ENCODE data around the gene ERMARD.
"Not testable (repeated sequence)": the region's sequence is repeated elsewhere in the genome, so short reads cannot be mapped to it uniquely, and the experiment has no call there.

The ERMARD gene

GRCh38 chr6:169738204-169738975 lies 13.0 kb upstream of the ERMARD start:
- DNase-seq, result peak; percentile 73 to 91

DNA sequence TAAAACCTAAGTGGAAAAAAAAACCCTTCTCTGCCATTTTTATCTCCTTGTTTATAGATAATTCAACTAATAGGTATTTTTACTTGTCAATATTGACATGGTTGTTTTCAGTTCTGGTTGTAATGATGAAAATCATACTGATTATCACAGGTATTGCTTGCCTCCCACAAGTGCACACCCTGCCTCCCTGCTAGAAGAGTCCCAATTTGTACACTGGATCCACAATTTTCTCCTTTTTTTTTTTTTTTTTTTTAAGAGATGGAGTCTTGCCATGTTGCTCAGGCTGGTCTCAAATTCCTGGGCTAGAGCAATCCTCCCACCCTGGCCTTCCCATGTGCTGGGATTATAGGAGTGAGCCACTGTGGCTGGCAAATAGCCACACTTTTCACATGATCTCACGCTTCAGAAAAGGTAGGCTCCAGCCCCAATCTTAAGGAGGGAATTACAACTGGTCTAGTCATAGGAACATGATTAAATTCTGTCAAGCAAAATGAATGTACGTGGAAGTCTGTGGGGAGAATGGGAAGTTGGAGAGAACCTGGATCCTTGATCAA lies 12.4 kb upstream of the ERMARD start:
- peak; percentile 67 to 85 for DNase-seq

DNA sequence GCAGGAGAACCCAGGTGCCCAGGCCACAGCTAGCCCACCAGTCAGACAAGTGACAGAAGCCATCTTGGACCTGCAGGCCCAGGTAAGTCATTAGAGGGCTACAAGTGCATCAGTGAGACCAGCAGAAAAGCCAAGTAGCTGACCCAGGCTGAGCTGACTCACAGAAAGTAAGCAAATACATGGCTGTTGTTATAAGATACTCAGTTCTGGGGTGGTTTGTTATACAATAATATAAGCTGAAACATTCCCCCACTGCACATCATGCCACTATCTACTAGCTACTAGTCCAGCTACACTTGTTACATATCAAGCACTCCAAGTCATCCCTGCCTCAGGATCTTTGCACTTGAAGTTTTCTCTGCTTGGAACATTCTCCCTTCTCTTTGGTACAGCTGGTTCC lies 10.1 kb upstream of the ERMARD start:
- no peak for DNase-seq

GRCh38 chr6:169745405-169745804 lies 6.0 kb upstream of the ERMARD start:
- no peak for DNase-seq

- no peak for DNase-seq
Measured at GRCh38 chr6:169746556-169746955, 4.9 kb upstream of the ERMARD start.

DNA sequence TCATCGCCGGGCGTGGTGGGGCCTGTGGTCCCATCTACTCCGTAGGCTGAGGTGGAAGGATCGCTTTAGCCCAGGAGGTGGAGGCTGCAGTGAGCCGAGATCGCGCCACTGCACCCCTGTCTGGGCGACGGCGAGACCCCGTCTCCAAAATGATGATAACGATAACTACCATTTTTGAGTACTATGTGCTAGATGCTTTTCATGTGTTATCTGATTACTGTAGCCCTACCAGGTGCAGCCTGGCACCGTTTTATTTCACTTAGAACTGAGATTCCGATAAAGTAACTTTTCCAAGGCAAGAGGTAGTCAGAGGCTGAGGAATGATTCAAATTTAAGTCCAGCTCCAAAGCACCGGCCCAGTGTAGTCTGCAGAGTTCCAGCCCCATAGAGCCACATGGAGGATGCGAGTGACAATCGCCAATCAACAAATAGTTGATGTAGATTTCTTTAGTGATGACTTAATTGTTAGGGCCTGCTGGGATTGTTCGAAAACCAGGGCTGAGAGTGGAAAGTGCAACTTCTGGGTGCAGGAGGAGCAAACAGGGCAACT lies 727 bp downstream of the ERMARD start:
- DNase-seq, result no peak

DNA sequence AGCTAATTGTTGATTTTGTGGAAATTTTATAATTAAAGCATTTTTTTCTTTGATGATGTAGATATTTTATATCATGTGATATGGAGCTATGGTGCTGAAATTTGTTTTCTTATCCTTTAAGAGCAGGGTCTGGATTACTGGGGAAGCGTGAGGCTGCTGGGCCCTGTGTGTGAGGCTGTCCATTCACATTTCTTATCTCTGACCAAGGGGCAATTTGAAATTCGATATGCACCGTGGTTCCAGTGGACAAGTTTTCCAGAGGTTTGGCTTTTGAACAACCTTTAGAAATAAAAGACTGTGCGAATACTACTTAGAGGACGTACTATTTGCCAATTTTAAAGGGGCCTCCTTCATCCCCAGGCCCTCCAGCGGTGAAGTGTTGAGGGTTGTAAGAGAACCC lies 3.7 kb downstream of the ERMARD start:
- no peak for DNase-seq

DNA sequence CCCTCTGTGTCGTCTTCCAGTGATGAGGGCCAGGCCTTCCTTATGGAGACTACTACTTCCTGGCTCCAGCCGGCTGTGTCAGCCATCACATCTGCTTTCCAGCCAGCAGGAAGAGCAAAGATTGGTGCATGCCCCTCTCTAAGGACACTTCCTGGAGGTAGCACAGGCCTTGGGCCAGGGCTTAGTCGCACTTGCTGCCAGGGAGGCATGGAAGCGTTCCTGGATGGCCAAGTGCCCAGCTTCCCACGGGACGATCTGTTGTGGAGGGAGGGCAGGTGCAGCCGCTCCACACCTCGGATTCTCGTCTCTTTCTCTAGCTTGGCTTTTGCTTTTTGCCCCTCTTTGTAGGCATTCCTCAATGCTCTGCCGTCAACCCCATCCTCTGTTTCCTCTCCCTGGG lies 11.9 kb downstream of the ERMARD start:
- DNase-seq, result no peak

GRCh38 chr6:169763881-169764280 lies 12.5 kb downstream of the ERMARD start:
- no peak for DNase-seq

DNA sequence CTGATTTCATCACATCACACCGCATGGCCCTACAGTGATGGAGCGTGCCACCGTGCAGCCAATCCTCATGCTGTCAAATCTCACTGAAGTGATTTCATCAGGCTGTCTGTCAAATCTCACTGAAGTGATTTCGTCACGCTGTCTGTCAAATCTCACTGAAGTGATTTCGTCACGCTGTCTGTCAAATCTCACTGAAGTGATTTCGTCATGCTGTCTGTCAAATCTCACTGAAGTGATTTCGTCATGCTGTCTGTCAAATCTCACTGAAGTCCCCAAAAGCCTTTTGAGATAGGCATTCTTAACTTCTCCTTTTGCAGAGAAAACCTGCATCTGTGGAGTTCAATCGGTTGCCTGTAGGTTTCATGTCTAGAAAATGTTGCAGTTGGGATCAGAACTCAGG lies 14.4 kb downstream of the ERMARD start:
- DNase-seq, result not testable (repeated sequence)

DNA sequence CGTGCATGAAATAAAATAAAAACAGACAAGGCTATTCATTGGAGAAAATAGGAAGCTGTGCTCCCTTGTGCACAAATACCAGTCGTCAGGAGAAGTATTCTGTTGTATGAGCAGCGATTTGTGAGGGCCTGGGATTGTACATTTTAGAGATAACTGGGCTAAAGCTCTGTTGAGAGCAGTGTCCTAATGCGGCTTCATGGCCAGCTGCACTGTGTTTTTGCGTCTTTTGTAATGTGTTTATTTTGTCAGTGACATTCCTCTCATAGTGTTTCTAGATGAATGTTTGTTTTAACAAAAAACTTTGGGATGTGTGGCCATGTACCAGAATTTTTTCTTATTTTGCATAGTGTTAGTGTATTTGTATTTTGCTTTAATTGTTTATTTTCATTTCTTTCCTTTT lies 14.8 kb downstream of the ERMARD start:
- no peak for DNase-seq

GRCh38 chr6:169766921-169767736 lies 15.7 kb downstream of the ERMARD start:
- DNase-seq, result no peak

- DNase-seq, result no peak
Measured at GRCh38 chr6:169774347-169774746, 22.9 kb downstream of the ERMARD start.

- no peak for DNase-seq
Measured at GRCh38 chr6:169775321-169775720, 23.9 kb downstream of the ERMARD start.

GRCh38 chr6:169776379-169776778 lies 25.0 kb downstream of the ERMARD start:
- DNase-seq, result no peak

DNA sequence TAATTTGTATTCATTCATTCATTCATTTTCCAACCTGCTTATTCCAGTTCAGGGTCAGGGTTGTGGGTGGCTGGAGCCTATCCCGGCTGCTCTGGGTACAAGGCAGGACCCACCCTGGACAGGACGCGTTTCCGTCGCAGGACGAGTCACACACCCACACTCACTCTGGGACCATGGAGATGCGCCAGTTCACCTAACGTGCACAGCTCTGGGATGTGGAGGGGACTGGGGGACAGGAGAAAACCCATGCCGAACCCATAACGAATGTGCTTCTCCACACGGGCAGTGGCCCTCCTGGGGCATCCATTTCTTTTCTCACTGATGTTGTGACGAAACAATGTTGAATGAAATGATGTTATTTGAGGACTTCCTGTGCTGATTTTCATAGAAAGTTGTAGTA lies 26.5 kb downstream of the ERMARD start:
- no peak for DNase-seq

DNA sequence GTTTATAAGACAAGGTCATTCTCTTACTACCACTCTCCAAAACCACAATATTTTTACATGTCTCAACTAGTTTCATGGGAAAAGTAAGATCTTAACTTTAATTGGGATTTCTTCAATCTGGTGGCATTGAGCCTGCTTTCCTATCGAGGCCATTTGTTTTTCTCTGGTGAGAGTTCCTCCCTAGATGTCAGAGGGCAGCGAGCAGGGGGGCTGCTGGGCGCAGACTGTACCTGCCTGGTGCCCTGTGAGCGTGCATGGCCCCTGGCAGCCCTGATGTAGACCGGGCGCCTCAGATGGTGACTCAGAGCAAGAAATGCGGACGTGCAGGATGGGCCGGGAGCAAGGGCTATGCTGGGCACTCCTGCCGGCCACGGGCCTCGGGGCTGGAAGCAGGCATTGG lies 27.2 kb downstream of the ERMARD start:
- no peak for DNase-seq

DNA sequence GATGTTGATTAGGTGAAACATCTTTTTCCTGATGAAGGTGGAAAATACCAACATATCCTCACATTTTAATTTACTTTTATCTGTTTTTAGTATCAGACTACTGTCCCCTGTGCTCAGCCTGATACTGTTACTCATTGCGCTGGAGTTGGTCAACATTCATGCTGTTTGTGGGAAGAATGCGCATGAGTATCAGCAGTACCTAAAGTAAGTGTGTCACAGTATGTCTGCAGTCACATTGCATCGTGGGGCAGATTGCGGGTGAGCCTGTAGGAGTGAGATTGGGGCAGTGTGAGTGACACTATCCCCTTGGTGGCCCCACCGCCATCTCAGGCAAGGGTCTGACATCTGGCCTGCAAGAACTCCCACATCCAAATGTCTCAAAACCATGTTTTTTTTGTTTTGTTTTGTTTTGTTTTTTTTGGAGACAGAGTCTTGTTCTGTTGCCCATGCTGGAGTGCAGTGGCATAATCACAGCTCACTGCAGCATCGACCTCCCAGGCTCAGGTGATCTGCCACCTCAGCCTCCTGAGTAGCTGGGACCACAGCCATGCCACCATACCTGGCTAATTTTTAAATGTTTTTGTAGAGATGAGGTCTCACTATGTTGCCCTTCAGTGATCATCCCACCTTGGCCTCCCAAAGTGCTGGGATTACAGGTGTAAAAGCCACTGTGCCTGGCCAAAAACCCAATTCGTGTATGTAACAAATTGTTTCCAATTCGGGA lies 27.8 kb downstream of the ERMARD start:
- no peak for DNase-seq

- no peak for DNase-seq
Measured at GRCh38 chr6:169779896-169780295, 28.5 kb downstream of the ERMARD start.

DNA sequence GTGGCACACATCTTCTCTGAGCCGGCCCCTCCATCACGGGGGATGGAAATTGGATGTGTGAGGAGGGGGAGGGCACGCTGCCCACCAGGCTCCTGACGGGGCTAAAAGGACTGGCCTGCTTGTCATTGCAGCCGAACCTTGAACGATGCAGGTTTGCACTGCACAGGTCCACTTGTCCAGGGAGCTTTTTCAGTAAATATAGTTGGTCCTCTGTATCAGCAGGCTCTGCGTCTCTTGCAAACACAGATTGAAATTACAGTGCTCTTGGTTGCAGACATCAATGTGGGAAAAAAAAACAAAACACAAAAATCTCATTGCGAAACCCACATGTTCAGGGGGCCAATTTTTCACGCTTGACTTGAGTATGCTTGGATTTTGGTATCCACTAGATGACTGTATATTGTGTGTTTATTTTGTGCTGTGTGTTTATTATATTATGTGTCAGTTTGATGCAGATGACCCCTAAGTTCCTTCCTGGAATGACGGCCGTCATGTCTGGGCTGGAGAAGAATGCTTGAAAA lies 29.2 kb downstream of the ERMARD start:
- DNase-seq, result no peak

- DNase-seq, result no peak
Measured at GRCh38 chr6:169782966-169783365, 31.5 kb downstream of the ERMARD start.

DNA sequence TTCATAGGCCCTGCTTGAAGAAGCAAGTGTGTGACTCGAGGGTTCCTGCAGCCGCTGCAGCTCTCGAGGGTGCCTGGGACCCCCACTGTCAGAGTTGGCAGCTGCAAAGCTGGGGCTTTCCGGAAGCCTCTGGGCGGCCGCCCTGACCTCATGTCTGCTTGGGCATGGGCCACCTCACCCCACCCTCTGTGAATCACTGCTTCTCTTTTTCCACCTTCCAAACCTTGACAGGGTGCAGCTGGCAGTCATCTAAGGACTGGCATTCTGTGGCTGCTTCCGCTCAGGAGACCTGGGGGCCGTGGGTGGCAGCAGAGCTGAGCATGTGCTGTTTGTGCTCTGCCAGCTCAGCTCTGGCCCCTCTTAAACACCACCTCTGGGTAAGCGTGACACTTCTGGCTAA lies 32.0 kb downstream of the ERMARD start:
- no peak for DNase-seq
